ENCODE results near the gene ZNF775.

- TF ChIP-seq CTCF (IDR thresholded peaks at IDR 0.05) (no peak), POLR2A (IDR thresholded peaks at IDR 0.05) (no peak)
Observed at GRCh38 chr7:150401861-150402631, 22.9 kb downstream of the ZNF775 start.

All from lower leg skin (tissue), 3 donors.